Dedifferentiated amniotic fluid mesenchymal stem cell (primary cell): ENCODE measurements around the gene RASSF4.
"Not testable (repeated sequence)": the region's sequence is repeated elsewhere in the genome, so short reads cannot be mapped to it uniquely, and the experiment has no call there.

Experiments
- DNase-seq: peaks from one replicate; pipeline ENCODE4 v3.0.0-alpha.2; 2016; ENCODE audit errors: extremely low spot score

RASSF4 gene

DNA sequence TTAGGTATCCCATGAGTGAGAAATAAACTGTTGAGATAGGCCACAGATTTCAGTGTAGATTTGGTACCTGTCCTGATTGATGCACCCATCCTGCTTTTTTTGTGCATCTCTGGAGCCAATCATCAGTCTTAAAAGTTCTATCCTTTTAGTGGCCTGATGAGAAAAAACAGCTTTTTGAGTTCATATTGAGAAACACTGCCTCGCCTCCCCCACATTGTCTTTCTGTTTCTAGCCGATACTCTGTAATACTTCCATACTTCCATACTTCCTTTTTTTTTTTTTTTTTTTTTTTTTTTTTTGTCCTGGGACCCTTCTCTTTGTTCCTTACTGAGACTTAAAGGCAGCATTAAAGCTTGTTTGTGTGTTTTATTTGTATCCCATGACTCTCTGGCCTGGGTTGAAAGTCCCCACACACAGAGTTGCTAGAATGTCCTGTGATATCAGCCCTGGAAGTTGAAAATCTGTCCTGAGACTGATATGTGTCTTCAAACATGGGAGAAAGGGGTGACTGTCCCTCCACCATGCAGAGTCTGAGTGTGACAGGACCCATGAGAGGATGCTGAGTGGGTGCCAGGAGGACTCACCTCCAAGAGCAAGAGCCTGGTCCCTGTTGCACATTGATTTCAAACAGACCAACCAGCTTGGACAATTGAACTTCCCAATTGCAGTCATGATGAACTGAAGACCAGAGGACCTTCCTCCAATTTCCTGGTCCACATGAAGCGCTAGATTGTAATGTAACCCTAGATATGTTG, 46.9 kb downstream of the RASSF4 start:
- no peak for DNase-seq

DNA sequence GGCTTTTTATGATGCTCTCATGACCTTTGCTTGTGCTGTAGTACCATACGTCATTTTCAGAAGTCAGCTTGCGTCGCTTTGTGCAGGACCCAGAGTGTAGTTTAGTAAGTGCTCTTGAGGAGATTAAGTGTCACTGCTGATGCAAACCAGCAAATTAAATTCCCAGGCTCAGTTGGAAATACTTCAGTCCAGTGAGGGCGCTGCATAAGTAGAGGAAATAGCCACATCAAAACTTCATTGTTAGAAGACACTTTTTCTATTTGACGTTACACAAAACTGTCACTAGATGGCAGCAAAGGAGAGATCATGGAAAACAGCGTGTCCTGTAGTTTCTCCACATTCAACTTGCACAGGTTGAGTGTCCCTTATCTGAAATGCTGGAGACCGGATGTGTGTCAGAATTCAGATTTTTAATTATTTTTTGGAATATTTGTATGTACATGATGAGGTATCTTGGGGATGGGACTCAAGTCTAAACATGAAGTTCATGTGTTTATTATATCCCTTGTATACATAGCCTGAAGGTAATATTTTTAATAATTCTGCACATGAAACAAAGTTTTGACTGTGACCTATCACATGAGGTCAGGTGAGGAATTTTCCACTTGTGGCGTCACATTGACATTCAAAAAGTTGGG, 49.0 kb downstream of the RASSF4 start:
- peak; percentile 92 for DNase-seq

DNA sequence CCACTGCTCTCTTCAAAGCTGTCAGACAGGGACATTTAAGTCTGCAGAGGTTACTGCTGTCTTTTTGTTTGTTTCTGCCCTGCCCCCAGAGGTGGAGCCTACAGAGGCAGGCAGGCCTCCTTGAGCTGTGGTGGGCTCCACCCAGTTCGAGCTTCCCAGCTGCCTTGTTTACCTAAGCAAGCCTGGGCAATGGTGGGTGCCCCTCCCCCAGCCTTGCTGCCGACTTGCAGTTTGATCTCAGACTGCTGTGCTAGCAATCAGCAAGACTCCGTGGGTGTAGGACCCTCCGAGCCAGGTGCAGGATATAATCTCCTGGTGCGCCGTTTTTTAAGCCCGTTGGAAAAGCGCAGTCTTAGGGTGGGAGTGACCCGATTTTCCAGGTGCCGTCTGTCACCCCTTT, 55.0 kb downstream of the RASSF4 start:
- DNase-seq: not testable (repeated sequence)

DNA sequence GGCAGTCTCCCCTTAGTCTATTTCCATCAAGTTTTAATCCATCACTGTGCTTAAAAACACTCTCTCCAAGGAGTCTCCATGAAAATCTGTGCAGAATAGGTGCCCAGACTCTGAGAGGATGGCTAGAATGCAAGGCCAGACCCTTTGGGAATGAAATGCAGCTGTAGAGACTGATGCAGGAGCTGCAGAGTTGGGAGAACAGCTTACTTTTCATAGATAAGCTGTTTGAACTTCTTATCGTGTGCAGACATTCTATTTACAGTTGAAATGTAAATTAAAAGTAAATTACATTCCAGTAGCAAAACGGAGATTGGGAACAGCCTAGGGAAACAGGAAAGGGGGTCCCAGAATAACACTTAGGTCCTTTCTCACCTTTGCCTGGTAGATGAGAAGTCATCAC, 56.0 kb downstream of the RASSF4 start:
- no peak for DNase-seq

- no peak for DNase-seq
These were observed 63.8 kb downstream of the RASSF4 start for GRCh38 chr10:45023426-45023825.

- no peak for DNase-seq
These were observed 74.7 kb downstream of the RASSF4 start for GRCh38 chr10:45034301-45034700.

DNA sequence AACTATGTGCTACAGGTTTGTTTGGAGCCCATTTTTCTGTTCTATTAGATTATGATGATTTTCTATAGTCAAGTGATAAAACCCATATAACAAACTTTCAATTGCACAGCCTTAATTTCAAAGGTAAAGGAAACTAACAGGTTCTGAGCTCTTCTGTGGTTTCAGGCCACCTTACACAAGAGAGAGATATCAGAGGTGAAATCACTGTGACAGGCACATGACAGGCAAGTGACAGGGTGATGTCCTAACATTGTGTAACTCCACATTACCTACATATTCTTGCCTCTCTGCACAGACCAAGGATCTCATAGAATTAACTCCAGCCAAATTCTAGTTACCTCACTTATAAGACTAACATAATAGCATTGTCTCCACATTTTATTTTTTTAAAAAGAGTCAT, 76.1 kb downstream of the RASSF4 start:
- DNase-seq: no peak

GRCh38 chr10:45040921-45041542, 81.4 kb downstream of the RASSF4 start:
- DNase-seq: no peak

- no peak for DNase-seq
These were observed 84.7 kb downstream of the RASSF4 start for GRCh38 chr10:45044290-45044689.
